ENCODE results near the gene CSH2. TPM values are rescaled to one million over a fixed set of nuclear protein-coding genes. Genes with fewer than 3 reads are reported as not detected.
A peak's percentile ranks its signal among the peaks of the same experiment; 100 is the strongest.
"Not testable (repeated sequence)": the region's sequence is repeated elsewhere in the genome, so short reads cannot be mapped to it uniquely, and the experiment has no call there.

The CSH2 gene
- polyA plus RNA-seq, 1 experiment = not detected

DNA sequence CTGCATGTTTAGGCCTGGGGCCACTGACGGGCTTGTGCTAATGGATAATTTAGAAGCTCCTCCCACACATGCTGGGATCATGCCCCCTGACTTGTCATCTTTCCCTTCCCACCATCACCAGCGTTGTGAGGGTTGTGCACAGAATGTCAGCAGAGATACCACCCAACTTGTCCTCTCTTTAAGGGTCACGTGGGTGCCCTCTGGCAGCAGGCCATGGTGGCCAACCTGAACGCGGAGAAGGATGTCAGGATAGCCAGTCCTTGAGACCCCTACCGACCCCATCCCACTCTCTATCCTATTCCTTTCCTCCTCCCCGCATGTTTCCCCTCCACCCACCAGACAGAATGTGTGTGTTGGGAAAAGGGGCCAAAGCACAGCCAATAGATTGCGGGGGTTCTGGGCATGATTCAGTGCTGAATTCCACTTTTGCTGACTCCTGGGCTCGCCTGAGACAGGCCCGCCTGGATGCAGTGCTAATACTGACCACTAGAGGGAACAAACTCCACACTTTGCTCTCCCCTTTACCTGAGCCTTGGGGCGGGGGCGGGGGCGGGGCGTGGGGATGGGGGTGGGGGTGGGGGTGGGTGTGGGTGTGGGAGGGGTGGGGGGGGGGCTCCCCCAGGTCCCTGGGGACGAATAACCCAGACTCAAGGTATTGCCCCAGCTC is 8.6 kb upstream of the CSH2 start, which contains the start of gene GH2:
Gene GH2 (minus strand): TSS at position 10 of the 667 bp plus-strand sequence. CDS start 143 bp downstream, outside the sequence.
- no peaks in the 10 kb centered on the region for H3K36me3 ChIP-seq (ENCODE audit: control insufficient read depth, insufficient read depth, low read length)
- no peak for DNase-seq (ENCODE audit: low read depth)
- no peak within 1 kb of the TSS for H3K4me3 ChIP-seq (ENCODE audit: low read depth, low read length)
- ChIA-PET CTCF (interaction anchor here (0.7 to 8.5 kb wide), 17 partner anchors 7 to 144 kb away, joined by 3 to 72 read pairs (median 5); no protein-coding TSS in a partner anchor), POLR2A (no interaction called here)
- peaks cover 6% of the 10 kb centered on the region for H3K27me3 ChIP-seq (ENCODE audit: control insufficient read depth, insufficient read depth, low read length)
- TF ChIP-seq, protein P1, sequence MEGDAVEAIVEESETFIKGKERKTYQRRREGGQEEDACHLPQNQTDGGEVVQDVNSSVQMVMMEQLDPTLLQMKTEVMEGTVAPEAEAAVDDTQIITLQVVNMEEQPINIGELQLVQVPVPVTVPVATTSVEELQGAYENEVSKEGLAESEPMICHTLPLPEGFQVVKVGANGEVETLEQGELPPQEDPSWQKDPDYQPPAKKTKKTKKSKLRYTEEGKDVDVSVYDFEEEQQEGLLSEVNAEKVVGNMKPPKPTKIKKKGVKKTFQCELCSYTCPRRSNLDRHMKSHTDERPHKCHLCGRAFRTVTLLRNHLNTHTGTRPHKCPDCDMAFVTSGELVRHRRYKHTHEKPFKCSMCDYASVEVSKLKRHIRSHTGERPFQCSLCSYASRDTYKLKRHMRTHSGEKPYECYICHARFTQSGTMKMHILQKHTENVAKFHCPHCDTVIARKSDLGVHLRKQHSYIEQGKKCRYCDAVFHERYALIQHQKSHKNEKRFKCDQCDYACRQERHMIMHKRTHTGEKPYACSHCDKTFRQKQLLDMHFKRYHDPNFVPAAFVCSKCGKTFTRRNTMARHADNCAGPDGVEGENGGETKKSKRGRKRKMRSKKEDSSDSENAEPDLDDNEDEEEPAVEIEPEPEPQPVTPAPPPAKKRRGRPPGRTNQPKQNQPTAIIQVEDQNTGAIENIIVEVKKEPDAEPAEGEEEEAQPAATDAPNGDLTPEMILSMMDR (IDR thresholded peaks at IDR 0.05; ENCODE audit: insufficient read depth, low read depth, low read length) = peak; percentile 78

DNA sequence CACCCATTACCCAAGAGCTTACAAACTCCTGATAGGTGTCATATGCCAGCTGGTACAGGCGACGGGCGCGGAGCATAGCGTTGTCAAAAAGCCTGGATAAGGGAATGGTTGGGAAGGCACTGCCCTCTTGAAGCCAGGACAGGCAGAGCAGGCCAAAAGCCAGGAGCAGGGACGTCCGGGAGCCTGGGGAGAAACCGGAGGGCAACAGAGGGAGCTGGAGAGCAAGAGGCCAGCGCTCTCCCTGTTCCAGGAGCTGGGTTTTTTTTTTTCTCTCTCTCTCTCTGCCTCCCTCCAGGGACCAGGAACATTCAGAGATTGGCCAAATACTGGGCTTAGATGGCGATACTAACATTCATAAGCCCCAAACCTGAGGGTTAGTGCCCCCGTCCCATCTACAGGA is 7.9 kb upstream of the CSH2 start:
- POLR2A ChIA-PET; H3K36me3 ChIP-seq (ENCODE audit: control insufficient read depth, insufficient read depth, low read length); DNase-seq (ENCODE audit: low read depth); H3K4me3 ChIP-seq (ENCODE audit: low read depth, low read length): not testable (repeated sequence)
- CTCF ChIA-PET = interaction anchor here (0.8 to 8.5 kb wide), 11 partner anchors 8 to 42 kb away, joined by 3 to 72 read pairs (median 6); no protein-coding TSS in a partner anchor
- H3K27me3 ChIP-seq (ENCODE audit: control insufficient read depth, insufficient read depth, low read length) = peaks cover 11% of the 10 kb centered on the region
- TF ChIP-seq, protein P1 (IDR thresholded peaks at IDR 0.05; ENCODE audit: insufficient read depth, low read depth, low read length) = 0 out of 2 replicates have a peak, but pooled peaks have one; percentile 9

DNA sequence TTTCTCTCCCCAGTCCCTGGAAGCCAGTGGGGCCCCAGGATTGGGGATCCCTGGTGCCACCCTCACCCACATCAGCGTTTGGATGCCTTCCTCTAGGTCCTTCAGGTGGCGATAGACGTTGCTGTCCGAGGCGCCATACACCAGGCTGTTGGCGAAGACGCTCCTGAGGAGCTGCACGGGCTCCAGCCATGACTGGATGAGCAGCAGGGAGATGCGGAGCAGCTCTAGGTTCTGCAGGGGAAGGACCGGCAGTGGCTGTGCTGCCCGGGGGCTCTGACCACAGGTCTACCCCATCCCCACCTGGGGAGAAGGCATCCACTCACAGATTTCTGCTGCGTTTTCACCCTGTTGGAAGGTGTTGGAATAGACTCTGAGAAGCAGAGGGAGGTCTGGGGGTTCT is 7.2 kb upstream of the CSH2 start:
- TF ChIP-seq, protein P1 (IDR thresholded peaks at IDR 0.05; ENCODE audit: insufficient read depth, low read depth, low read length) = no peak
- Histone ChIP-seq H3K4me3 (ENCODE audit: low read depth, low read length) (no peak overlapping the region), H3K36me3 (ENCODE audit: control insufficient read depth, insufficient read depth, low read length) (no peaks in the 10 kb centered on the region), H3K27me3 (ENCODE audit: control insufficient read depth, insufficient read depth, low read length) (peaks cover 14% of the 10 kb centered on the region)
- no peak for DNase-seq (ENCODE audit: low read depth)
- ChIA-PET POLR2A (no interaction called here), CTCF (interaction anchor here (0.8 to 8.5 kb wide), 7 partner anchors 8 to 43 kb away, joined by 3 to 72 read pairs (median 9); no protein-coding TSS in a partner anchor)

DNA sequence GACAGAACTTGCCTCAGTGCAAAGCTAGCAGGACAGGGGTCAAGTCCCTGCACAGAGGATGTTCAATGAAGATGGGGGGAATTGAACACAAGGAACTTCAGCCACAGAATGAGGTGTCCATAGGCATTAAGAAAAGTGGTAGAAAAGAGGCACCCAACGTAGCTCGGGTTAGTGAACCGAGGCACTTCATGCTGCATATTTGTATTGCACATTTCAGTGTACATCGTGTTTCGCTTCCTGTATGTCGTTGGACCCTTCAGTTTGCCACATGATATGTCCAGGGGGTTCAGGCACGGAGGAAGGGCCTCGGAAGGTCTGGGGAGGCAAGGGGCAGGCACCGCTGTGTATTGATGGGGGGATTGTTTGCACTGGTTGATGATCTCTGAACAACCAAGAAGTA is 4.9 kb upstream of the CSH2 start:
- ChIA-PET POLR2A (interaction anchor here (0.6 kb wide), 1 partner anchor 17 kb away, joined by 3 read pairs; no protein-coding TSS in a partner anchor), CTCF (interaction anchor here (1.7 to 8.5 kb wide), 2 partner anchors 11 to 13 kb away, joined by 5 to 72 read pairs; no protein-coding TSS in a partner anchor)

DNA sequence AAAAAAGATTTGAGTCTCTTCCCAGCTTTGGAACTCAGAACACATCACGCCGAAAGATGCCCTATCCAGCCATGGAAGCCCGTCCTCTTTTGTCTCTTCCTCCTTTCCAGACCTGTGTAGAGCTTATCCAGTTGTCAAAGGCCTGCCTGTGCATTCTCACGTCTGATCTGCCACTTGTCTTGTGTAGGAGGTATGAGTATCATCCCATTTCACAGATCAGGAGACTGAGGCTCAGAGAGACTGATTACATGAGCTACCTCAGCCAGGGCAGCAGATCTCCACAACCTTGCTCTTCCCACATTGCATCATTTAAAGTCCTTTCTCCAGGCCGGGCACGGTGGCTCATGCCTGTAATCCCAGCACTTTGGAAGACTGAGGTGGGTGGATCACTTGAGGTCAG is 1.2 kb upstream of the CSH2 start:
- CTCF ChIA-PET = interaction anchor here (1.2 to 8.5 kb wide), 4 partner anchors 8 to 26 kb away, joined by 3 to 72 read pairs (median 4); no protein-coding TSS in a partner anchor
- H3K4me3 ChIP-seq (ENCODE audit: low read depth, low read length); DNase-seq (ENCODE audit: low read depth); H3K36me3 ChIP-seq (ENCODE audit: control insufficient read depth, insufficient read depth, low read length); POLR2A ChIA-PET: not testable (repeated sequence)
- H3K27me3 ChIP-seq (ENCODE audit: control insufficient read depth, insufficient read depth, low read length) = peaks cover 11% of the 10 kb centered on the region

More for the DNA sequence above, 4.9 kb upstream of the CSH2 start:
- peaks cover 14% of the 10 kb centered on the region for H3K27me3 ChIP-seq (ENCODE audit: control insufficient read depth, insufficient read depth, low read length)
- H3K36me3 ChIP-seq (ENCODE audit: control insufficient read depth, insufficient read depth, low read length); DNase-seq (ENCODE audit: low read depth); H3K4me3 ChIP-seq (ENCODE audit: low read depth, low read length): not testable (repeated sequence)

DNA sequence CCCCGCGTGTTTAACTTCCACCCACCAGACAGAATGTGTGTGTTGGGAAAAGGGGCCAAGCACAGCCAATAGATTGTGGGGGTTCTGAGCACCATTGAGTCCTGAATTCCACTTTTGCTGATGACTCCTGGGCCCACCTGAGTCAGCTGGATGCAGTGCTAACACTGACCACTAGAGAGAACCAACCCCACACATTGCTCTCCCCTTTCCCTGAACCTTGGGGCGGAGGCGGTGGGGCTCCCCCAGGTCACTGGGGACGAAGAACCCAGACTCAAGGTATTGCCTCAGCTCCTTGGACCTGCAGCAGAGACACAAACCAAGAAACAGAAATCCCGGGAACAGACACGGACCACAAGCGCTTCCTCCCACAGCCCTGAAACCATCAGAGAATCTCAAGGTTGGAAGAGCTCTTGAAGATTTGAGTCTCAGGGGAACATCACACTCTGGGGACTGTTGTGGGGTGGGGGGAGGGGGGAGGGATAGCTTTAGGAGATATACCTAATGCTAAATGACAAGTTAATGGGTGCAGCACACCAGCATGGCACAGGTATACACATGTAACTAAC is 667 bp upstream of the CSH2 start:
- POLR2A ChIA-PET; H3K36me3 ChIP-seq (ENCODE audit: control insufficient read depth, insufficient read depth, low read length); H3K4me3 ChIP-seq (ENCODE audit: low read depth, low read length); DNase-seq (ENCODE audit: low read depth): not testable (repeated sequence)
- CTCF ChIA-PET = interaction anchor here (1.2 to 8.5 kb wide), 3 partner anchors 8 to 15 kb away, joined by 3 to 72 read pairs (median 3); no protein-coding TSS in a partner anchor
- H3K27me3 ChIP-seq (ENCODE audit: control insufficient read depth, insufficient read depth, low read length) = peaks cover 11% of the 10 kb centered on the region

DNA sequence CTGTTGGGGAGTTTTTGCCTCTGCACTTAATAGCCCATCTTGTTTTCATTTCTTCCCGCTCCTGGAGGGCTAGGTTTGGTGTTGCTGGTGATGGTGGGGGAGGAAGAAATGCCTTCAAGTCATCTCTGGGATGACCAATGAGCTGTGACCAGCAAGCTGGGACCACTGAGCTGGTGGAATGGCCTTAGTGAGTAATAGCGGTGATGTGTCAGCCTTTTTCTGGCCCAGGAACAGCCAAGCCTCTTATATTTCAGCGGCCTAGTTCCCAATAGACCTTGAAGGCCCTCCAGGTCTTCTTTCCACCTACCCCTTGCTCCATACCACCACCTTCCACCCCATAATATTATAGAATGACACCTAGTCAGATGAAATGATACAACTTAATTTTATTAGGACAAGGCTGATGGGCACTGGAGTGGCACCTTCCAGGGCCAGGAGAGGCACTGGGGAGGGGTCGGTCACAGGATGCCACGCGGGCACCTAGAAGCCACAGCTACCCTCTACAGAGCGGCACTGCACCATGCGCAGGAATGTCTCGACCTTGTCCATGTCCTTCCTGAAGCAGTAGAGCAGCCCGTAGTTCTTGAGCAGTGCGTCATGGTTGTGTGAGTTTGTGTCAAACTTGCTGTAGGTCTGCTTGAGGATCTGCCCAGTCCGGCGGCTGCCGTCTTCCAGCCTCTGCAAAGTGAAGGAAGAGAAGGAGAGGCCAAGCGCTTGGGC is 1.7 kb downstream of the CSH2 start:
- CTCF ChIA-PET; H3K36me3 ChIP-seq (ENCODE audit: control insufficient read depth, insufficient read depth, low read length); H3K4me3 ChIP-seq (ENCODE audit: low read depth, low read length); DNase-seq (ENCODE audit: low read depth); POLR2A ChIA-PET; H3K27me3 ChIP-seq (ENCODE audit: control insufficient read depth, insufficient read depth, low read length): not testable (repeated sequence)

DNA sequence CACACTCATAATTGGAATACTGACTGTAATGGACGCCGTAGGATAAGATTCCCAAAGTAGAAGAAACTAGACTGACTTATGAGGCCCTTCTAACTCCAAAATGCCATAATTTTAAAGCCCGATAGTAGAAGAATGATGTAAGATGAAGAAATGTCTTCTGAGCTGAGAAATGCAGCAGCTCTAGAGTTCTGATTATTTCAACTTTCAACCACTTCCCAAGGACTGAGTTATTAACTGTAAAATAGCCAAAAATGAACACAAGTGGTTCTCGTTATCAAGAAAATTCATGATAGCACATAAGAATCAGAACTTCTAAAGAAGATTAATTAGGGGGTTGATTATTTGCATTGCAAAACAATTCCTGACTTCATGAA is 3.2 kb downstream of the CSH2 start:
- H3K4me3 ChIP-seq (ENCODE audit: low read depth, low read length); H3K27me3 ChIP-seq (ENCODE audit: control insufficient read depth, insufficient read depth, low read length); DNase-seq (ENCODE audit: low read depth); H3K36me3 ChIP-seq (ENCODE audit: control insufficient read depth, insufficient read depth, low read length): not testable (repeated sequence)
- POLR2A ChIA-PET = interaction anchor here (0.6 kb wide), 1 partner anchor 489 kb away, joined by 3 read pairs; no protein-coding TSS in a partner anchor
- CTCF ChIA-PET = interaction anchor here (1.0 to 6.5 kb wide), 6 partner anchors 11 to 28 kb away, joined by 4 to 37 read pairs (median 5); partner anchors contain the start of genes GH2 and SMARCD2
